ENCODE results near the gene ITM2B.
"Not testable (repeated sequence)": the region's sequence is repeated elsewhere in the genome, so short reads cannot be mapped to it uniquely, and the experiment has no call there.

Gene ITM2B

GRCh38 chr13:48233889-48234488, 983 bp downstream of the ITM2B start:
- TF ChIP-seq JUND (IDR thresholded peaks at IDR 0.05; ENCODE audit: low read depth): no peak
- in situ Hi-C loops (cut with HindIII; ENCODE audit: low pct_unique_long_range_greater_than_20kb, low sequenced_read_pairs): no loop called here
- DNase-seq (ENCODE audit: low read depth in 1 of 2, low spot score in 1 of 2): no peak

- DNase-seq (ENCODE audit: low read depth in 1 of 2, low spot score in 1 of 2): no peak
- in situ Hi-C loops (cut with HindIII; ENCODE audit: low pct_unique_long_range_greater_than_20kb, low sequenced_read_pairs): no loop called here
- no peak for TF ChIP-seq JUND (IDR thresholded peaks at IDR 0.05; ENCODE audit: low read depth)
Measured at GRCh38 chr13:48234566-48235340, 1.7 kb downstream of the ITM2B start.

GRCh38 chr13:48235341-48236135, 2.5 kb downstream of the ITM2B start:
- in situ Hi-C loops (cut with HindIII; ENCODE audit: low pct_unique_long_range_greater_than_20kb, low sequenced_read_pairs): no loop called here
- TF ChIP-seq JUND (IDR thresholded peaks at IDR 0.05; ENCODE audit: low read depth): no peak
- peak in 1 of 2 experiments; percentile 57 for DNase-seq (ENCODE audit: low read depth in 1 of 2, low spot score in 1 of 2)

- TF ChIP-seq JUND (IDR thresholded peaks at IDR 0.05; ENCODE audit: low read depth): no peak
- in situ Hi-C loops (cut with HindIII; ENCODE audit: low pct_unique_long_range_greater_than_20kb, low sequenced_read_pairs): no loop called here
- DNase-seq (ENCODE audit: low read depth in 1 of 2, low spot score in 1 of 2): no peak
Measured at GRCh38 chr13:48236528-48237353, 3.7 kb downstream of the ITM2B start.

DNA sequence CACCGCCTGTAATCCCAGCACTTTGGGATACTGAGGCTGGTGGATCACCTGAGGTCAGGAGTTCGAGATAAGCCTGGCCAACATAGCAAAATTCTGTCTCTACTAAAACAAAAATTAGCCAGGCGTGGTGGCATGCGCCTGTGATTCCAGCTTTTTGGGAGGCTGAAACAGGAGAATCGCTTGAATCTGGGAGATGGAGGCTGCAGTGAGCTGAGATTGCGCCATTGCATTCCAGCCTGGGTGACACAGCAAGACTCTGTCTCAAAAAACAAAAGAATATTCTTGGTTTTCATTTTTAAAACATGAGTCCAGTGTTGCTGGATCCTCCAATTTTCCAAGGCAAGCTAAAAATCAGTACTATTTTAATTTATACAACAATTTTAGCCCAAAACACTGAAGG, 6.4 kb downstream of the ITM2B start:
- DNase-seq (ENCODE audit: low read depth in 1 of 2, low spot score in 1 of 2); in situ Hi-C loops (cut with HindIII; ENCODE audit: low pct_unique_long_range_greater_than_20kb, low sequenced_read_pairs): not testable (repeated sequence)

DNA sequence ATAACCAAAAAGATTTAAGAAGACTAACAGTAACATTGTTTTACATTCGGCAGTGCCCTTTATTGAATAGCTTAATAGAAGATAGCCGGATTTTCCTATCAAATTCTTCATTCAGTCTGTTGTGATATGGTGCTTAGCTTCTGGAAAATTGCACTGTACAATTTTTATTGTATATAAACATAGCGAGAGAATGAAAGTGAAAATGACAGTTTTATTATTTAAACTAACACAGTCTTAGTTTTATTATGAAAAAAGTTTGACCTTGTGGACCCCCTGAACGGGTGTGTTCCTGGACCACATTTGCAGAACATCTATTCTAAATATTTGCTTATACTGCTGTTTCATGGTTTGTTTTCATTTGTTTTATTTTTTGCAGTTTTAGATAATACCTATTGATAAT, 8.6 kb downstream of the ITM2B start:
- no peak for DNase-seq (ENCODE audit: low read depth in 1 of 2, low spot score in 1 of 2)
- TF ChIP-seq JUND (IDR thresholded peaks at IDR 0.05; ENCODE audit: low read depth): no peak
- in situ Hi-C loops (cut with HindIII; ENCODE audit: low pct_unique_long_range_greater_than_20kb, low sequenced_read_pairs): no loop called here

GRCh38 chr13:48242677-48243076, 9.7 kb downstream of the ITM2B start:
- in situ Hi-C loops (cut with HindIII; ENCODE audit: low pct_unique_long_range_greater_than_20kb, low sequenced_read_pairs): no loop called here
- DNase-seq (ENCODE audit: low read depth in 1 of 2, low spot score in 1 of 2): no peak
- TF ChIP-seq JUND (IDR thresholded peaks at IDR 0.05; ENCODE audit: low read depth): no peak

DNA sequence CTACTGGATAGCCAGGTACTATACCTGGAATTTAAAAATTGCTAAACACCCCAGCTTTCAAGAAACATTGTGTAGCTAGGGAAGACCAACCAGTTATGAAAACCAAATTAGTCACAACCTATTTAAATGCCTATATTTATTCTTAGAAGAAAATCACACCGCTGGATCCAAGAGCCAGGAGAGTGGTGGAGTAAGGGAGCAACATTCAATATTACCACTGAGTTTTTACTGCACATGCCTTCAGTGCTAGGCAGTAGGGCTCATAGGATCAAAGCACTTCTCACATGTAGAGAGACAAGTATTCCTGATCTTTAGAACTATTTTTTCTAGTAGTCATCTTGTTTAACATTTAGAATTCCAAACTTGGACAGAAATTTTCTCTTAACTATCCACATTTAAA, 11.2 kb downstream of the ITM2B start:
- TF ChIP-seq JUND (IDR thresholded peaks at IDR 0.05; ENCODE audit: low read depth): no peak
- DNase-seq (ENCODE audit: low read depth in 1 of 2, low spot score in 1 of 2): no peak
- in situ Hi-C loops (cut with HindIII; ENCODE audit: low pct_unique_long_range_greater_than_20kb, low sequenced_read_pairs): no loop called here

GRCh38 chr13:48246102-48246501, 13.1 kb downstream of the ITM2B start:
- no peak for TF ChIP-seq JUND (IDR thresholded peaks at IDR 0.05; ENCODE audit: low read depth)
- no peak for DNase-seq (ENCODE audit: low read depth in 1 of 2, low spot score in 1 of 2)
- in situ Hi-C loops (cut with HindIII; ENCODE audit: low pct_unique_long_range_greater_than_20kb, low sequenced_read_pairs): no loop called here

- in situ Hi-C loops (cut with HindIII; ENCODE audit: low pct_unique_long_range_greater_than_20kb, low sequenced_read_pairs): no loop called here
- no peak for DNase-seq (ENCODE audit: low read depth in 1 of 2, low spot score in 1 of 2)
- TF ChIP-seq JUND (IDR thresholded peaks at IDR 0.05; ENCODE audit: low read depth): no peak
Measured at GRCh38 chr13:48249018-48249417, 16.0 kb downstream of the ITM2B start.

DNA sequence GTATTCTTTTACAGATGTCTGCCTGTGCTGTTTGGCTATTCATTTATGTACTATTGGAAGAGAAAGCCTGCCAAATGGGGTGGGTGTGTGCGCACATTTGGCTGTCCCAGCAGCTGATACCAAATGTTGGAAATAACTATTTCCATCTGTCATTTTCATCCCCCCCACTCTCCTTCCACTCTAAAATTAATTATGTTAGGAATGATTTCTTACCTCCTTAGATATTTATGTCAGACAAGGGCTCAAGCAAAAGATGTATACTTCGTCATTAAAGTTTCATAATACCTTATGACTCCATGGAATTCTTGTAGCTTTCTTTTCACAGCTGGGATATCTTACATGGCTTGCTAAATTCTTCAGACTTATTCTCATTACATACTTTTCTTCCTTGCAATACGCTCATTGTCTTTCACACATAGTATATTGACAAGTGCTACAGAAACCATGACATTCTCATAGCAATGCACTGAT, 18.6 kb downstream of the ITM2B start:
- DNase-seq (ENCODE audit: low read depth in 1 of 2, low spot score in 1 of 2): no peak
- in situ Hi-C loops (cut with HindIII; ENCODE audit: low pct_unique_long_range_greater_than_20kb, low sequenced_read_pairs): no loop called here
- no peak for TF ChIP-seq JUND (IDR thresholded peaks at IDR 0.05; ENCODE audit: low read depth)

GRCh38 chr13:48252176-48252575, 19.2 kb downstream of the ITM2B start:
- TF ChIP-seq JUND (IDR thresholded peaks at IDR 0.05; ENCODE audit: low read depth): no peak
- no peak for DNase-seq (ENCODE audit: low read depth in 1 of 2, low spot score in 1 of 2)
- in situ Hi-C loops (cut with HindIII; ENCODE audit: low pct_unique_long_range_greater_than_20kb, low sequenced_read_pairs): no loop called here
